LNCaP clone FGC (cell line): ENCODE data around the gene RUNX3.

ENCODE experiments used
- DNase-seq: peaks from one replicate; pipeline ENCODE4 v3.0.0-alpha.2; 2011; ENCODE audit warnings: low read depth
- H3K4me3 ChIP-seq: 2 replicates; pipeline ENCODE4 v1.5.1; 2011; ENCODE audit warnings: mild to moderate bottlenecking, low read depth, low read length, control low read depth
- CTCF ChIP-seq: IDR thresholded peaks from 2 replicates; pipeline ENCODE4 v1.5.1; 2012; ENCODE audit warnings: mild to moderate bottlenecking; ENCODE audit not compliant: control insufficient read depth, insufficient read depth; ENCODE audit errors: extremely low read depth

Gene RUNX3

GRCh38 chr1:24932725-24933294 lies 2.7 kb upstream of the RUNX3 start:
- no peak for TF ChIP-seq CTCF
- no peak overlapping the region for H3K4me3 ChIP-seq
- no peak for DNase-seq

GRCh38 chr1:24932284-24932683 lies 2.2 kb upstream of the RUNX3 start:
- H3K4me3 ChIP-seq: no peak overlapping the region
- TF ChIP-seq CTCF: peak; percentile 54
- DNase-seq: no peak

GRCh38 chr1:24931468-24932231 lies 1.6 kb upstream of the RUNX3 start:
- no peak for TF ChIP-seq CTCF

GRCh38 chr1:24931146-24931467 lies 1.0 kb upstream of the RUNX3 start:
- H3K4me3 ChIP-seq: no peak overlapping the region
- no peak for TF ChIP-seq CTCF
- no peak for DNase-seq

More at GRCh38 chr1:24931468-24932231, 1.6 kb upstream of the RUNX3 start:
- no peak overlapping the region for H3K4me3 ChIP-seq
- no peak for DNase-seq

GRCh38 chr1:24929398-24930259 lies 447 bp downstream of the RUNX3 start:
- no peak for DNase-seq
- H3K4me3 ChIP-seq: no peak overlapping the region
- no peak for TF ChIP-seq CTCF

GRCh38 chr1:24928689-24929397 lies 1.2 kb downstream of the RUNX3 start:
- DNase-seq: no peak
- TF ChIP-seq CTCF: no peak
- H3K4me3 ChIP-seq: no peak overlapping the region
